HEK293 (cell line): ENCODE results near the gene GOLT1A.

Experiments used
- CTCF ChIA-PET: fragments of 350-600 bp; formaldehyde crosslinking; extraction: SDS; loops from one replicate; lab custom pipeline; 2021; ENCODE audit warnings: antibody characterized with exemption; lab: Yijun Ruan, JAX
- POLR2A ChIA-PET: fragments of 300-600 bp; formaldehyde crosslinking; extraction: SDS; loops from one replicate; lab custom pipeline; 2020; ENCODE audit warnings: antibody characterized with exemption, inconsistent platforms; lab: Yijun Ruan, JAX
- H3K27ac ChIP-seq: fragments of 200-500 bp; sonication (Bioruptor generic); 2 replicates; pipeline ENCODE4 v1.5.1; 2014; ENCODE audit warnings: low read depth, low read length, control low read depth, inconsistent platforms; ENCODE audit errors: extremely low read depth
- H3K36me3 ChIP-seq, 2 experiments: fragments of 200-500 bp in 1 of 2; sonication (Bioruptor generic) in 1 of 2; 1 replicate in 1 of 2; 2 replicates in 1 of 2; pipeline ENCODE4 v1.5.1; 2014 to 2017; ENCODE audit warnings: inconsistent platforms in 2 of 2, low read length in 2 of 2; ENCODE audit not compliant: control insufficient read depth in 2 of 2, insufficient read depth in 1 of 2
- H3K4me1 ChIP-seq: fragments of 200-500 bp; sonication (Bioruptor generic); 2 replicates; pipeline ENCODE4 v1.5.1; 2014; ENCODE audit warnings: mild to moderate bottlenecking, low read length, inconsistent platforms; ENCODE audit not compliant: control insufficient read depth, insufficient read depth
- H3K4me3 ChIP-seq: 2 replicates; pipeline ENCODE4 v1.5.1; 2011; ENCODE audit warnings: low read depth, mild to moderate bottlenecking, control low read depth, low read length, moderate library complexity
- H3K9me3 ChIP-seq: fragments of 200-500 bp; sonication (Bioruptor generic); 2 replicates; pipeline ENCODE4 v1.5.1; 2014; ENCODE audit warnings: low read depth, low read length, inconsistent platforms; ENCODE audit not compliant: control insufficient read depth, insufficient read depth
- AEBP2 ChIP-seq: fragments of 450-650 bp; formaldehyde crosslinking; IDR thresholded peaks from 2 replicates; pipeline ENCODE4 v1.5.1; 2016; ENCODE audit warnings: missing biosample characterization, missing genetic modification characterization, borderline replicate concordance
- KLF10 ChIP-seq: fragments of 450-650 bp; IDR thresholded peaks from 2 replicates; pipeline ENCODE4 v1.5.1; 2018; ENCODE audit warnings: missing biosample characterization, mild to moderate bottlenecking, missing genetic modification characterization
- OSR2 ChIP-seq: fragments of 450-650 bp; formaldehyde crosslinking; IDR thresholded peaks from 2 replicates; pipeline ENCODE4 v1.5.1; 2016; ENCODE audit warnings: missing biosample characterization, missing genetic modification characterization
- PBX3 ChIP-seq: sonication (generic); formaldehyde crosslinking; IDR thresholded peaks from 2 replicates; pipeline ENCODE4 v1.8.1; 2022; ENCODE audit warnings: mild to moderate bottlenecking, moderate library complexity, missing genetic modification reagents
- ZBTB1 ChIP-seq: fragments of 450-650 bp; formaldehyde crosslinking; IDR thresholded peaks from 2 replicates; pipeline ENCODE4 v1.5.1; 2016; ENCODE audit warnings: missing biosample characterization, missing genetic modification characterization
- ZBTB6 ChIP-seq: fragments of 450-650 bp; formaldehyde crosslinking; IDR thresholded peaks from 2 replicates; pipeline ENCODE4 v1.5.1; 2017; ENCODE audit warnings: missing biosample characterization, missing genetic modification characterization
- ZNF248 ChIP-seq: fragments of 450-650 bp; formaldehyde crosslinking; IDR thresholded peaks from 2 replicates; pipeline ENCODE4 v1.5.1; 2017; ENCODE audit warnings: missing biosample characterization, missing genetic modification characterization
- ZNF26 ChIP-seq: fragments of 450-650 bp; formaldehyde crosslinking; IDR thresholded peaks from 2 replicates; pipeline ENCODE4 v1.5.1; 2016; ENCODE audit warnings: missing biosample characterization, missing genetic modification characterization
- ZNF266 ChIP-seq: fragments of 450-650 bp; formaldehyde crosslinking; IDR thresholded peaks from 2 replicates; pipeline ENCODE4 v1.5.1; 2016; ENCODE audit warnings: missing biosample characterization, missing genetic modification characterization, low read depth
- ZNF280C ChIP-seq: fragments of 450-650 bp; formaldehyde crosslinking; IDR thresholded peaks from 2 replicates; pipeline ENCODE4 v1.5.1; 2016; ENCODE audit warnings: missing biosample characterization, missing genetic modification characterization
- ZNF416 ChIP-seq: fragments of 450-650 bp; formaldehyde crosslinking; IDR thresholded peaks from 2 replicates; pipeline ENCODE4 v1.5.1; 2016; ENCODE audit warnings: missing biosample characterization, missing genetic modification characterization
- ZNF433 ChIP-seq: fragments of 450-650 bp; formaldehyde crosslinking; IDR thresholded peaks from 2 replicates; pipeline ENCODE4 v1.5.1; 2016; ENCODE audit warnings: missing biosample characterization, missing genetic modification characterization, low read depth
- ZNF529 ChIP-seq: fragments of 450-650 bp; formaldehyde crosslinking; IDR thresholded peaks from 2 replicates; pipeline ENCODE4 v1.5.1; 2017; ENCODE audit warnings: missing genetic modification characterization, missing biosample characterization; ENCODE audit not compliant: insufficient replicate concordance
- ZNF544 ChIP-seq: fragments of 450-650 bp; formaldehyde crosslinking; IDR thresholded peaks from 2 replicates; pipeline ENCODE4 v1.5.0; 2017; ENCODE audit warnings: missing biosample characterization, missing genetic modification characterization
- ZNF555 ChIP-seq: fragments of 450-650 bp; formaldehyde crosslinking; conservative IDR thresholded peaks from 2 replicates; pipeline ENCODE4 v1.5.1; 2017; ENCODE audit warnings: missing biosample characterization, mild to moderate bottlenecking, missing genetic modification characterization, inconsistent platforms
- ZNF626 ChIP-seq: fragments of 450-650 bp; sonication (Bioruptor Pico); formaldehyde crosslinking; IDR thresholded peaks from 2 replicates; pipeline ENCODE4 v1.5.1; 2018; ENCODE audit warnings: missing biosample characterization, missing genetic modification characterization, inconsistent platforms
- ZNF692 ChIP-seq: fragments of 450-650 bp; formaldehyde crosslinking; IDR thresholded peaks from 2 replicates; pipeline ENCODE4 v1.5.1; 2016; ENCODE audit warnings: missing biosample characterization, missing genetic modification characterization
- ZNF747 ChIP-seq: fragments of 450-650 bp; formaldehyde crosslinking; IDR thresholded peaks from 2 replicates; pipeline ENCODE4 v1.5.1; 2016; ENCODE audit warnings: missing biosample characterization, missing genetic modification characterization
- ZNF791 ChIP-seq: fragments of 450-650 bp; formaldehyde crosslinking; IDR thresholded peaks from 2 replicates; pipeline ENCODE4 v1.5.1; 2016; ENCODE audit warnings: missing biosample characterization, missing genetic modification characterization

The GOLT1A gene

GRCh38 chr1:204221271-204221670 is 7.5 kb upstream of the GOLT1A start:
- Histone ChIP-seq H3K9me3 (no peaks in the 10 kb centered on the region), H3K27ac (no peak overlapping the region), H3K4me3 (no peak overlapping the region)
- CTCF ChIA-PET: no interaction called here
- TF ChIP-seq ZNF416 (no peak), ZNF791 (tag by site-specific recombination) (no peak), ZNF544 (no peak), ZNF280C (no peak), AEBP2 (tag by site-specific recombination) (no peak), ZBTB6 (tag by site-specific recombination) (no peak), ZNF747 (tag by site-specific recombination) (no peak), ZNF692 (no peak), ZNF529 (no peak), ZNF248 (no peak), KLF10 (tag by site-specific recombination) (no peak), ZNF555 (no peak), PBX3 (no peak), ZNF26 (tag by site-specific recombination) (no peak), ZBTB1 (no peak), ZNF626 (tag by site-specific recombination) (no peak), OSR2 (no peak), ZNF433 (no peak), ZNF266 (no peak)
- TF ChIP-seq, all 188 proteins: peak for 0
- POLR2A ChIA-PET: no interaction called here
- Histone ChIP-seq H3K4me1 (no peaks in the 10 kb centered on the region), H3K36me3 (no peaks in the 10 kb centered on the region)
